Stimulated activated CD8-positive, alpha-beta memory T cell treated with anti-CD3 and anti-CD28 coated beads, Interleukin-12 subunit alpha, Interleukin-12 subunit beta, amount 100 ng/mL, for 24 hours (primary cell): ENCODE measurements around the gene FUT2.

ENCODE experiments used
- DNase-seq: peaks from one replicate; pipeline ENCODE4 v3.0.0-alpha.2; 2020; ENCODE audit errors: extremely low read depth

The FUT2 gene

GRCh38 chr19:48726556-48726955 is 30.8 kb downstream of the FUT2 start:
- no peak for DNase-seq

GRCh38 chr19:48728911-48729664 is 33.3 kb downstream of the FUT2 start:
- no peak for DNase-seq

- no peak for DNase-seq
Measured at GRCh38 chr19:48731452-48731851, 35.7 kb downstream of the FUT2 start.

GRCh38 chr19:48734625-48735024 is 38.9 kb downstream of the FUT2 start:
- no peak for DNase-seq

GRCh38 chr19:48735031-48735615 is 39.4 kb downstream of the FUT2 start:
- DNase-seq: no peak

GRCh38 chr19:48737360-48737998 is 41.7 kb downstream of the FUT2 start:
- no peak for DNase-seq

GRCh38 chr19:48738557-48739403 is 43.0 kb downstream of the FUT2 start:
- peak; percentile 79 for DNase-seq

- no peak for DNase-seq
Measured at GRCh38 chr19:48739404-48740163, 43.8 kb downstream of the FUT2 start.

- DNase-seq: no peak
Measured at GRCh38 chr19:48740164-48740972, 44.6 kb downstream of the FUT2 start, which contains the start of gene RASIP1. Gene RASIP1, minus strand, starts transcription at chr19:48740610. Its CDS starts 328 bp downstream, at chr19:48740282.

GRCh38 chr19:48741129-48741999 is 45.6 kb downstream of the FUT2 start:
- no peak for DNase-seq

GRCh38 chr19:48742096-48742495 is 46.3 kb downstream of the FUT2 start:
- DNase-seq: no peak

- DNase-seq: no peak
Measured at GRCh38 chr19:48745208-48745995, 49.6 kb downstream of the FUT2 start.

GRCh38 chr19:48746110-48746509 is 50.3 kb downstream of the FUT2 start:
- DNase-seq: no peak

GRCh38 chr19:48746738-48747575 is 51.2 kb downstream of the FUT2 start, which contains the start of gene IZUMO1:
Gene IZUMO1, minus strand, starts transcription at chr19:48746909. Its CDS starts 1,050 bp downstream, at chr19:48745859.
- no peak for DNase-seq

- DNase-seq: no peak
Measured at GRCh38 chr19:48749571-48750198, 53.9 kb downstream of the FUT2 start.

- no peak for DNase-seq
Measured at GRCh38 chr19:48750351-48750750, 54.6 kb downstream of the FUT2 start.
